Keratinocyte (primary cell): ENCODE results near the gene PAK3. TPM values are rescaled to one million over a fixed set of nuclear protein-coding genes. Genes with fewer than 3 reads are reported as not detected.

Experiments used
- DNase-seq: peaks from one replicate; pipeline ENCODE4 v3.0.0-alpha.2; 2011; ENCODE audit warnings: low read depth, missing footprints, low spot score
- FAIRE-seq: peaks from 2 replicates; lab custom pipeline; 2011; peaks lifted over from hg19 to GRCh38; lab: Jason Lieb, UNC
- H2AFZ ChIP-seq: 2 replicates; pipeline ENCODE4 v1.6.0; 2012; ENCODE audit warnings: low read length, control low read depth, inconsistent platforms; ENCODE audit not compliant: control insufficient read depth
- H3K27ac ChIP-seq: 2 replicates; pipeline ENCODE4 v1.5.1; 2011; ENCODE audit warnings: low read length; ENCODE audit not compliant: control insufficient read depth, insufficient read depth
- H3K27me3 ChIP-seq: 3 replicates; pipeline ENCODE4 v1.6.0; 2011; ENCODE audit warnings: low read length; ENCODE audit not compliant: control insufficient read depth, insufficient read depth; ENCODE audit errors: extremely low read depth
- H3K36me3 ChIP-seq, 2 experiments: 2 replicates in 1 of 2; 3 replicates in 1 of 2; pipeline ENCODE4 v1.5.1; 2011; ENCODE audit warnings: low read length in 2 of 2, mild to moderate bottlenecking in 1 of 2; ENCODE audit not compliant: control insufficient read depth in 2 of 2, insufficient read depth in 2 of 2; ENCODE audit errors: extremely low read depth in 1 of 2
- H3K4me1 ChIP-seq: 3 replicates; pipeline ENCODE4 v1.5.1; 2011; ENCODE audit warnings: low read length; ENCODE audit not compliant: control insufficient read depth, insufficient read depth; ENCODE audit errors: extremely low read depth
- H3K4me2 ChIP-seq: 3 replicates; pipeline ENCODE4 v1.6.0; 2011; ENCODE audit warnings: low read depth, low read length; ENCODE audit not compliant: control insufficient read depth, insufficient read depth; ENCODE audit errors: extremely low read depth
- H3K4me3 ChIP-seq, 3 experiments: fragments of 200-600 bp in 1 of 3; sonication (generic) in 1 of 3; 2 replicates in 2 of 3; 3 replicates in 1 of 3; pipeline ENCODE4 v1.5.1; 2011 to 2016; ENCODE audit warnings: low read length in 3 of 3, mild to moderate bottlenecking in 3 of 3, control low read depth in 2 of 3, inconsistent platforms in 1 of 3, low read depth in 1 of 3, mixed read lengths in 1 of 3, mixed run types in 1 of 3, moderate library complexity in 1 of 3; ENCODE audit not compliant: control insufficient read depth in 2 of 3, insufficient read depth in 2 of 3; ENCODE audit errors: extremely low read depth in 1 of 3
- H3K79me2 ChIP-seq: 2 replicates; pipeline ENCODE4 v1.6.0; 2012; ENCODE audit warnings: low read length; ENCODE audit not compliant: control insufficient read depth, insufficient read depth
- H3K9ac ChIP-seq: 3 replicates; pipeline ENCODE4 v1.6.0; 2011; ENCODE audit warnings: low read length; ENCODE audit not compliant: control insufficient read depth, insufficient read depth; ENCODE audit errors: extremely low read depth
- H3K9me1 ChIP-seq: 3 replicates; pipeline ENCODE4 v1.6.0; 2011; ENCODE audit warnings: low read length; ENCODE audit not compliant: control insufficient read depth, insufficient read depth; ENCODE audit errors: extremely low read depth
- H3K9me3 ChIP-seq: 2 replicates; pipeline ENCODE4 v1.5.1; 2012; ENCODE audit warnings: low read depth, low read length; ENCODE audit not compliant: control insufficient read depth
- H4K20me1 ChIP-seq: 3 replicates; pipeline ENCODE4 v1.6.0; 2011; ENCODE audit warnings: low read length; ENCODE audit not compliant: control insufficient read depth, insufficient read depth; ENCODE audit errors: extremely low read depth
- CTCF ChIP-seq, 3 experiments: IDR thresholded peaks in 1 of 3; conservative IDR thresholded peaks in 1 of 3; optimal IDR thresholded peaks in 1 of 3; 2 replicates in 2 of 3; 3 replicates in 1 of 3; pipeline versions ENCODE3 to v1.5.1; 2011; ENCODE audit warnings: low read length in 3 of 3, mild to moderate bottlenecking in 3 of 3, moderate library complexity in 2 of 3, control low read depth in 1 of 3, inconsistent platforms in 1 of 3; ENCODE audit not compliant: insufficient read depth in 2 of 3; ENCODE audit errors: extremely low read depth in 1 of 3
- EZH2 ChIP-seq: IDR thresholded peaks from one replicate; pipeline ENCODE4 v1.6.1; 2012; ENCODE audit warnings: inconsistent platforms, mild to moderate bottlenecking, low read length, moderate library complexity
- dilution Hi-C: fragments of 300-500 bp; cut with MboI; formaldehyde crosslinking; loops from one replicate; pipeline ENCODE4 v1.7.0; 2020; ENCODE audit warnings: low sequenced_read_pairs; ENCODE audit not compliant: extremely low pct_ligation_motif_present
- polyA plus RNA-seq, 5 experiments: library from polyadenylated mRNA; depleted of rRNA in 3 of 5; stranded (reverse) in 3 of 5; stranded (forward) in 1 of 5; unstranded in 1 of 5; fragments of >200 nt; gene quantifications; 1 replicate in 1 of 5; 2 replicates in 3 of 5; 3 replicates in 1 of 5; pipeline versions ENCODE4 v1.2.1 to v1.2.3, GENCODE V29; 2011 to 2012; ENCODE audit warnings: missing spikeins in 2 of 5, low read depth in 1 of 5, low replicate concordance in 1 of 5

PAK3 gene
- polyA plus RNA-seq, 1 donor (not counting 4 experiments of a cell fraction or from before 2014, with no cell fraction given) = 0.34 TPM

GRCh38 chrX:111119341-111119740, 23.4 kb downstream of the PAK3 start:
- dilution Hi-C loops = no loop called here
- no peaks in the 10 kb centered on the region for H3K27me3 ChIP-seq
- no peaks in the 10 kb centered on the region for H3K9me3 ChIP-seq
- H3K9ac ChIP-seq = no peak overlapping the region
- H2AFZ ChIP-seq = no peak overlapping the region
- H4K20me1 ChIP-seq = no peaks in the 10 kb centered on the region
- no peak overlapping the region for H3K27ac ChIP-seq
- H3K4me1 ChIP-seq = no peaks in the 10 kb centered on the region
- no peaks in the 10 kb centered on the region for H3K9me1 ChIP-seq
- DNase-seq = no peak
- TF ChIP-seq EZH2 (no peak), CTCF (optimal IDR thresholded peaks at IDR 0.05 in 1 of 3, IDR thresholded peaks at IDR 0.05 in 1 of 3, conservative IDR thresholded peaks at IDR 0.05 in 1 of 3; ENCODE audit: extremely low read depth in 1 of 3, insufficient read depth in 2 of 3, low read length in 3 of 3) (no peak)
- no peaks in the 10 kb centered on the region for H3K79me2 ChIP-seq
- H3K4me2 ChIP-seq = no peak overlapping the region
- H3K4me3 ChIP-seq = no peak overlapping the region
- no peaks in the 10 kb centered on the region for H3K36me3 ChIP-seq
- FAIRE-seq = no peak

- DNase-seq (no peak), FAIRE-seq (no peak)
- Histone ChIP-seq H3K4me2 (no peak overlapping the region), H3K9me1 (no peaks in the 10 kb centered on the region), H3K79me2 (no peaks in the 10 kb centered on the region), H3K27me3 (no peaks in the 10 kb centered on the region), H3K9me3 (no peaks in the 10 kb centered on the region), H4K20me1 (no peaks in the 10 kb centered on the region), H3K27ac (no peak overlapping the region), H3K4me3 (no peak overlapping the region), H3K9ac (no peak overlapping the region), H2AFZ (no peak overlapping the region), H3K4me1 (no peaks in the 10 kb centered on the region), H3K36me3 (no peaks in the 10 kb centered on the region)
- dilution Hi-C loops = no loop called here
- no peak for TF ChIP-seq EZH2
- TF ChIP-seq CTCF (optimal IDR thresholded peaks at IDR 0.05 in 1 of 3, IDR thresholded peaks at IDR 0.05 in 1 of 3, conservative IDR thresholded peaks at IDR 0.05 in 1 of 3; ENCODE audit: extremely low read depth in 1 of 3, insufficient read depth in 2 of 3, low read length in 3 of 3) = no peak
Measured at GRCh38 chrX:111123125-111123524, 27.1 kb downstream of the PAK3 start.
